Subcutaneous adipose tissue (tissue), 4 donors: ENCODE measurements around the gene FBXL15. TPM values are rescaled to one million over a fixed set of nuclear protein-coding genes. Genes with fewer than 3 reads are reported as not detected.

ENCODE experiments used
- total RNA-seq, 4 donors: library from RNA; depleted of rRNA; stranded (reverse); fragments of >200 nt; gene quantifications; one replicate each; pipeline ENCODE4 v1.1.0, GENCODE V29; 2016
- TF ChIP-seq, protein P1 (sequence below): fragments of 450-650 bp; IDR thresholded peaks from one replicate; pipeline ENCODE4 v1.5.1; 2016; ENCODE audit warnings: low read depth, mild to moderate bottlenecking, control low read depth, antibody characterized with exemption, moderate library complexity

The FBXL15 gene
- total RNA-seq, 4 donors from 2014 or later, result 8.0 to 31.3 (median 15.5) TPM

DNA sequence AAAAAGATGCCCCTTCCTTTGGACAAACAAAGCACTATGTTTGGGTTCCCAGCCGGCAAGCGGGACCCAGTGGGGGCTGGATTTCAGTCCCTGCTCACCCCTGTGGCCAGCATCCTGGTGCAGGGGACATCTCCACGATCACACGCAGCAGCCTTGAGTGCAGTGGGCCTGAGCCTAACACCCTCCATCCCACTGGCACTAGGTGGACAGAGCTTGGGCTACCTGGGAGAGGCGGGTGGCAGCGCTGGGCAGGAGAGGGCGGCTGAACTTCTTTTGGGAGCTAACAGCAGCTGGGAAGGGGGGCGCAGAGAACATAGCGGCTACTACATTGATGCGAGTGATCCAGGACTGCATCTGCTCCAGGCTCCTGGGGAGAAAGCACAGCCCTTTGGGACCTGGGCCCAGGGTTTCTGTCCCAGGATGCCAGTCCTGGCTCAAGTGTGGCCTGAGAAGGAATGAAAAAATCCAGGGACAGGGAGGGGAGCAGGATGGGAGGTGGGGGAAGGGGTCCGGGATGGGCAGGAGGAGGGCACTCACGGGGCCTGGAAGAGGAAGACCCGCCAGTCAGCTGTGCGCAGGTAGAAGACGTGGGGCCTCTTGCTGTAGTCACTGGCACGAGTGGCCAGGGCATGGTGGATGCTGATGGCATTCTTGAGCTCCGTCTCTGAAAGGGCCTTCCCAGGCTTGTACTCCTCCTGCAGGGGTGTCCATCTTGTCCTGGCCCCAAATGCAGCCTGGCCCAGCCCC, 16.1 kb upstream of the FBXL15 start:
- TF ChIP-seq, protein P1, sequence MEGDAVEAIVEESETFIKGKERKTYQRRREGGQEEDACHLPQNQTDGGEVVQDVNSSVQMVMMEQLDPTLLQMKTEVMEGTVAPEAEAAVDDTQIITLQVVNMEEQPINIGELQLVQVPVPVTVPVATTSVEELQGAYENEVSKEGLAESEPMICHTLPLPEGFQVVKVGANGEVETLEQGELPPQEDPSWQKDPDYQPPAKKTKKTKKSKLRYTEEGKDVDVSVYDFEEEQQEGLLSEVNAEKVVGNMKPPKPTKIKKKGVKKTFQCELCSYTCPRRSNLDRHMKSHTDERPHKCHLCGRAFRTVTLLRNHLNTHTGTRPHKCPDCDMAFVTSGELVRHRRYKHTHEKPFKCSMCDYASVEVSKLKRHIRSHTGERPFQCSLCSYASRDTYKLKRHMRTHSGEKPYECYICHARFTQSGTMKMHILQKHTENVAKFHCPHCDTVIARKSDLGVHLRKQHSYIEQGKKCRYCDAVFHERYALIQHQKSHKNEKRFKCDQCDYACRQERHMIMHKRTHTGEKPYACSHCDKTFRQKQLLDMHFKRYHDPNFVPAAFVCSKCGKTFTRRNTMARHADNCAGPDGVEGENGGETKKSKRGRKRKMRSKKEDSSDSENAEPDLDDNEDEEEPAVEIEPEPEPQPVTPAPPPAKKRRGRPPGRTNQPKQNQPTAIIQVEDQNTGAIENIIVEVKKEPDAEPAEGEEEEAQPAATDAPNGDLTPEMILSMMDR, result no peak

DNA sequence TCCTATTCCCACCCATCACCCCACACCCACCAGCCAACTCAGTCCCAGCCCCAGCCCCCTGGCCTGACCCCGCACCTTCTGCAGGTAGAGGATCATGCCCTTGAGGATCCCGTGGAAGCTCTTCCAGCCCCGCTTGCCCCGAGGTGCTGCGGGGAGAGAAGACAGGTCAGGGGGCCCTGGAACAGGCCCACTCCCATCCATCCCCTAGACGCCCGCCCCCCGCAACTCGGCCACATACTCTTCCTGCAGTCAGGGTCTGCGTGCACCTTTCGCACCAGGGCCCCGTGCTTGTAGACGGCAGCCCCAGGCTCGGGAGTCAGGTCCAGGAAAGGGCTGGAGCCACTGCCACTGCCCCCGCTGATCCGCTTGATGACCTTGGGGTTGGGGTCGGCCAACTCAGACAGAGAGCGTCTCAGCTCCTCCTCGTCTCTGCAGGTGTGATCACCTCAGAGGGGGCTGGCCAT, 15.5 kb upstream of the FBXL15 start:
- TF ChIP-seq, protein P1, result no peak

- TF ChIP-seq, protein P1, result no peak
Measured at GRCh38 chr10:102405632-102406031, 15.0 kb upstream of the FBXL15 start.

DNA sequence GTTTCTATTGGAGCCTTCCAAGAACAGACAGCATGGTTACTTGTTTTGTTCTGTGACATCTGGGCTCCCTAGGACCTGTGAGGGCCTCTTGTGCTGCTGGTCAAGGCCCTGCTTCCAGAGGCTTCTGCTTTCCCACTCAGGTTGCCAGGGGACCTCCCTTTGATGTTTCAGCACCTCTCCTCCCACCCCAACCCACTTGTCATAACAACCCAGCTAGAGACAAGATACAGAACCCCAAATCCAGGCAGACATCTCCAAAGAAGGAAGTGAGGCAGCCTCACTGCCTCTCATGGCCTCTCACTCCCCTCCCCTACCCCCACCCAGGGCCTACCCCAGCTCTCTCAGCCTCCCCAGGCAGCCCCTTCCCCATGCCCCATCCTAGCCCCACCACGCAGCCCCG, 13.8 kb upstream of the FBXL15 start:
- TF ChIP-seq, protein P1, result no peak

DNA sequence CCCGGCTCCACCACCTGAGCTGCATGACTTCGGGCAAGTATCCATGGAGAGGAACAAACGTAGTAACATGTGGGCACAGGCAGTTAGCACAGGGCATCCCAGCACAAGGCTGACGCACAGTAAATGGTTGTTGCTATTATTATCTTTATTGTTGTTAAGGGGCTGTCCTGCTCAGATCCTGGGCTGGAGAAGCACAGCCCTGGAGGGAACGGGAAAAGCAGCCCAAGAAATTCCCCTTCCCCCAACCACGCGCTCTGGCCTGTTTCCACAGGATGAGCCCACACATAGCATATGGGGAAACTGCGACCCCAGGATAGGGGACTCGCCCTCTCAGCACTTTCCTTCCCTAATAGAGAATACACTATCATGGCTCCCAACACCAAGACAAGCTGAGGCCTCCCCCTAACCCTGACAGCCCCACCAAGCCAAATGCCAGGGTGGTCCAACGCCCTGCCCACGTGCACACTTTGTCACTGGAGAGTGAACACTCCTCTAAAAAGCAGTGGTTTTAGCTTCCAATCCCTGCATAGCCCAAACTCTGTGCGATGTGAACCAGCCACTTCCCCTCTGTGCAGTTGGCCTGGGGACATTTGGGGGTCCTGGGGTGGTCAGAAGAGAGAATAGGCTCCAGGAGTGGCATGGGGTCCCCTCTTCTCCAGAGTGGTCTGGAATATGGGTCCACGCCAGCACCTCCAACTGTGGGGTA, 13.1 kb upstream of the FBXL15 start:
- TF ChIP-seq, protein P1, result no peak

DNA sequence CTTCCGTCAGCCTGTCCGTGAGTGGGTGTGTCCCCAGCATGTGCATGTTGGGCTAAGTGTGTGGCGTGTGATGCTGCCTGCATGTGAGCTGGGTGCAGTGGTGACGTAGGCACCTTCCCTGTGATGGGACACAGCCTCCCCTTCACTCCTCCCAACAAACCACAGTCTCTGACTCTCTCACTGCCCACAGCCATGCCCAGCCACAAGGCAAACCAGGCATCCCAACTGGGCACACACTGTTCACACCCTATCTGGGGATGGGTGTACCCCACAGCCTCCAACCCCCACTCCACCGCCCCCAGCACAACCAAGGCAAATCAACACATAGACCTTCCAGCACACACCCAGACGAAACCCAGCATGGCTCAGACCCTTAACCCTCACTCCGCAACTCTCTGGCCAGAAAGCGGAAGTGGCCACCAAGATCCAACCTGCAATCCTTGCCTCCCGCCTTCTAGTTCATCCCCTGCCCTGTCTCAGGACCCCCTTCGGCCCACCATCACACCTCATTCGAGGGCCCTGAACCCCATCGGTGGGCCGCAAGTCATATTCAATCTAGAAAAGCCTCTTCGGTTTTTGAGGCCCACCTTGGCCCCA, 12.4 kb upstream of the FBXL15 start:
- TF ChIP-seq, protein P1, result no peak
